Measurements from ENCODE around the gene ULK3.

The ULK3 gene

DNA sequence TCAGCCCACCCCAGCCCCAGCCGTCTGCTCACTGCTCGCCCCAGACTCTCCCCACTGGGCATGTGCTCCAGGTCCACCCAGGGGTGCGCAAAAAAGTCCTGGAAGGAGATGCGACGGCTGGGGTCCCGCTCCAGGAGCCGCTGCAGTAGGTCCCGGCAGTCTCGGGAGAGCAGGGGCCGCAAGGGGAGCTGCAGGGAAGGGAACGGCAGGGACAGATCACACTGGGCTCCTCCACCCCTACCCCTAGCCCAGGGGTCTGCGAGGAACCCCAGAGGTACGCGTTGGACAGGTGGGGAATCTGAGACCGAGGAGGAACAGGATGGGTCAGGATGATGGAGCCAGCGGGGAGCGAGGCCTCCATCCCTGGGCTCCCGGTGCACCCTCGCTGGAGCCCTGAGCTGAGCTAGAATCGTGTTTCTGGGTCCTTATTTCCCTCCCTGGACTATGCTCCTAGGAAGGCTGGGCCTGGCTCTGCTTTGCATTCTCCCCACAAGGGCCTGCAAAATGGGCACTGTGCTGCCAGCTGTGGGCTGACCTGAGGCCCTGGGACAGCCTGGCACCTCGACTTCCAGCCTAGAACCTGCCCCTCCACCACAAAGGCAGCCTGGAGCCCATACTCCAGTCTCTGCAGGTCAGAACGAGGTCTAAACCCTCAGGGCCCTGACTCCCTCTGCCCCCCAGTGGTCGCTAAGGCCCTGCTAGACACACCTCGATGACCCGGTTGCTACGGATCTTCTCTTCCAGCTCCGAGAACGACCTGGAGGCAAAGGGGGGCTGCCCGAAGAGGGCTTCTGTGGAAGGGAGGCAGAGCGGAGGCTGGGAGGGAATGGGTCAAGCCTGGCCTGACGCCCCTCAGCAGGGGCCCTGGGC, 3.2 kb downstream of the ULK3 start:
- no peak for DNase-seq

DNA sequence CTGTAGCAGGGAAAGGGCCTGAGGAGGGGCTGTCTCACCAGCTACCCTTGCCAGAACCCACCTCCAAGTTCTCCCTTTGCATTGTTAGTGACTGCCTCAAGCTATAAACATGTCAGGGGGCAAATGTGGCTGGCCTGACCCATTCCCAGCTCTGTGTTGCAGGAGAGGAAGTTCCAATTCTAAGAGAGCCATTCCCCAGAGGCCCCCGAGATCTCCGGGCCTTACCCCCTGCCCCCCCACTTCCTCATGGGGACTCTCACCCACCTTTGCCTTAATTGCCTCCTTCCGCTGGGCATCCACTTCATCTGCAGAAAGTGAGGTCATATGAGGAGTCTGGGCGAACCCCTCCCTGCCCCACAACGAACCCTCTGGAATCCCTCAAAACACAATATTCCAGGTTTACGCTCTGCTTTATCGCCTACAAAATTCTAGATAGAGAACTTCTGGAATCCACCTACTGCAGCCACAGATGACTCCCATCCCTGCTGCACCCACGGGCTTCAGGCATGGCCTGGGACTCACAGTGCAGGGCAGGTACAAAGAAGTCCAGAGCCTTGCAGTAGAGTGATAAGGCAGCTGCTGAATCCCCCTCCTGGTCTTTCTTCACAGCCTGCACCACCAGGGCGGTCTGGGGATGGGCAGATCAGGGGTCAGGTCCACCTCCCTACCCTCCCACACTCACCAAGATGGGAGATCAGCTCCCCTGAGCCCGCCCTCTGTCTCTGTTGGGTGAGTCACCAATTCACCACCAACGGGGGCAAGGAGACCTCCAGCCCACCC, 4.0 kb downstream of the ULK3 start:
- DNase-seq = no peak

DNA sequence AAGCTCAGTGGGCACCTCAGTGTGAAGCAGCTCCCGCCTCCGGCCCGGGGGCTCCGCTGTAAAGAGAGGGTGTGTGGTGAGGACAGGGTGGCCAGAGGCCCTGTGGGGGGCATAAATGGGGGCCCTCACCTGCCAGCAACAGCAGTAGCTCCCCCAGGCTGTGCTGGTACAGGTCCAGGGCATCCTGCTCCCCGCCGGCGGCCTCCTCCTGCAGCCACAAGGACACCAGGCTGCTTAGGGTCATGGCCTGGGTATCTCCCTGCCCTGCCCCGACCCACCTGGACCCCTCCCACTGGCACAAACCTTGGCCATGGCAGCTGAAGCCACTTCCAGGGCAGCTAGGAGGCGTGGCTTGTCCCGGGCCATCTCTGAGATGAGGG, 4.8 kb downstream of the ULK3 start:
- no peak for DNase-seq

DNA sequence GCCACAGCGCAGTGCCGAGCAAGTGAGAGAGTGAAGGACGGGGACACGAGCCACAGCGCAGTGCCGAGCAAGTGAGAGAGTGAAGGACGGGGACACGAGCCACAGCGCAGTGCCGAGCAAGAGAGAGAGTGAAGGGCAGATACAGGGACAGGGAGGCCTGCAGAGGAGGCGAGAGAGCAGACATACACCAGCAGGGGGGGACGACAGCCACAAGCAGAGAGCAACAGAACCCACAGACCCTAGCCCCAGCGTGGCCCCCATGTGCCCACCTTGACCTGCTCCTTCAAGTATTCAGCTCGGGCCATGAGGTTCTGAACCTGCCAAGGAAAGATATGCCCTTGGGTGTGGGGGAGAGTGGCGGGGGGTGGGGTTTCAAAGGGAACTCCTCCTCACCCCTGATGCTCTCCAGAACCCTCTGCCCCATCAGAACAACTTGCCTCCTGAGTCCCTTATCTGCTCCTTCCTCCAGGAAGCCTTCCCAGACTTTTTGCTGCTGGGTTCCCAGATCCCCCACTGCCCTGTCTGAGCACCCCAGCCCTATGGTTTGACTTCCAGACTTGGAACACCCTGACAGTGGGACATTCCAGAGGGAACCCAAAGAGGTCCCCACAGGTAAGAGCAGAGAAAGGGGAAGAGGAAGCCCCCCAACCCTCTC, 5.3 kb downstream of the ULK3 start:
- no peak for DNase-seq

DNA sequence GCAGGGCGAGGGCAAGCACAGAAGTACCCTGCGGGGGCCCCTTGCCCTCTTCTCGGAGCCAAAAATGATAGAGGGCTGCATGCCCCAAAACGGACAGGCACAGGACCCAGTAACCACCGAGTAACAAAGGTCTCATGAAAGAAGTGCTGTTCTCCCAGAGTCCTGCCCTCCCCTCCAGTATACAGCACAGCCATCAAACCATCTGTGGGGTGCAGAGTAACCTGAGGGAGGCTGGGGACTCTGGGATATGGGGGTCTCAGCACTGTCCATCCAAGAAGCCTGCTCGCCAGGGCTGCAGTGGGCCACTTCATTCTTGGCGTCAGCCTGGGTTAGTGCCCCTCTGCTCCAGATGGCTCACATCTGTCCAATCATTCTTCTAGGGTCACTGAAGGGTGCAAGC, 6.1 kb downstream of the ULK3 start:
- DNase-seq = no peak

DNA sequence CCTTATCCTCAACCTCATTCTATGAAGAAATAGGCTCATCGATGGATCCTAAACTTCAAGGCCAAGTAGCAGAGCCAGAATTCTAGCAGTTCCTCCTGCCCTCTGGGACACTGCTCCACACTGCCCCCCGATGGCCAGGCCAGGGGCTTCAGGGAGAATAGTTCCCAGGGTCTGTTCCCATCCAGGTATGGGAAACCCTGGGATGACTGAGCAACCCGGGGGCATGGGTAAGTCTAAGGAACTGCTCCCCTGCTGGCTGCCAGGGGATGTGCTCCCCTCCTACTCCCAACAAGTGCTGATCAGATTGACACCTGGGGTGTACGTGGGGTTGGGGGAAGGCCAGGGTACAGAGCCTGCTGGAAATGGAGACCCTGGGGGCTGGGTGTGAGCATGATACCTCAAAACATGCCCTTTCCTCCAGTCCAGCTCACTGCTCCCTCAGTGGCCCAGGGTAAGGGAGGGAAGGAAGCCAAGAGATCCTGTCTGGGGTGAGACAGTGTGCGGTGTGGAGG, 7.6 kb downstream of the ULK3 start:
- no peak for DNase-seq

DNA sequence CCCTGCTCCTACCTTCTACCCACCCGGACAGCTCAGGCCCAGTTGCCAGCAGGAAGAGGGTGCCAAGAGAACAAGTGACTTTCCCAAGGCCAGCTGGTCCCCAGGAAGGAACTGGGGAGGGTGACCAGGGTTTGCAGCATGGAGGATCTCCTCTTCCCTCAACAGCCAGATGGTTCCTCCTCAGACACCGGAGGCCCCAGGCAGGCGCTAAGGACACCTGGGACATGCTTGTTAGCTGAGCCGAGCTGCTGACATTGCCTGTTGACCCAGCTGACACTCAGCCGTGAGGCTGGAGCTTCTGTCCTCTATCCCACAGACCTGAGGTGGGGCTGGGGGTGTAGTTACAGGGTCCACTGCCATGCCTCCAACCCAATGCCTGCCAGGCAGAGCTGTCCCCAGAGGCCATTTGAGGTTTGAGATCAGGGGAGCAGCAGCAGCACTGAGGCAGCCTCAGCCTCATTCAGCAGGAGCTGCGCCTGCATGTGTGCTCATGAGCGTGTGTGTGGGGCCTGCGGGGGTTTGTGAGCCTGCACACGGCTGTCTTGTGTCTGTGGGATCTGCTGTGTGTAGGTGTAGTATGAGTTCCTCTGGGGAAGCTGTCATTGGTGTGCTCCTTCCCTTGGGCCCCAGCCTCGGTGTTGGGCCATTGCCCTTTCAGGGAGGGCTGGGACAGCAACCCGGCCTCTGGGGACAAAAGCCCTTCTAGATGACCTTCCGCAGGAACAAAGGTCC, 9.4 kb downstream of the ULK3 start:
- DNase-seq = no peak

DNA sequence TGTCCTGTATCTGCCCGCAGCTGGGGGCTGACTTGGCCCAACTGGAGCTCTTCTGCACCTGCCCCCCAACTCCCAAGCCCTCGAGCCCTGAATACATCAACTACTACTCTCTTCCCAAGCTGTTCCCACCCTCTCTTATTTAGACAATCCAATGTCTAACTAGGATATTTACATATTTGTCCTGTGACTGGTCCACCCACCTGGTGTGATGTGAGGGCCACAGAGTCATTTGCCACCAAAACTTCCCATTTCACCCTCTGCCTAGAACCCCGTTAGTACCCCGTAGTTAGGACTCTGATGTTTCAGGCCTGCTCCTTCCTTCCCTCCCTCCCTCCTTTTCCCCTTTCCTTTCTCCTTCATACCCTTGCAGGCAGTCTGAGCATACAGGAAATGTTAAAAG, 10.1 kb downstream of the ULK3 start:
- DNase-seq = no peak

DNA sequence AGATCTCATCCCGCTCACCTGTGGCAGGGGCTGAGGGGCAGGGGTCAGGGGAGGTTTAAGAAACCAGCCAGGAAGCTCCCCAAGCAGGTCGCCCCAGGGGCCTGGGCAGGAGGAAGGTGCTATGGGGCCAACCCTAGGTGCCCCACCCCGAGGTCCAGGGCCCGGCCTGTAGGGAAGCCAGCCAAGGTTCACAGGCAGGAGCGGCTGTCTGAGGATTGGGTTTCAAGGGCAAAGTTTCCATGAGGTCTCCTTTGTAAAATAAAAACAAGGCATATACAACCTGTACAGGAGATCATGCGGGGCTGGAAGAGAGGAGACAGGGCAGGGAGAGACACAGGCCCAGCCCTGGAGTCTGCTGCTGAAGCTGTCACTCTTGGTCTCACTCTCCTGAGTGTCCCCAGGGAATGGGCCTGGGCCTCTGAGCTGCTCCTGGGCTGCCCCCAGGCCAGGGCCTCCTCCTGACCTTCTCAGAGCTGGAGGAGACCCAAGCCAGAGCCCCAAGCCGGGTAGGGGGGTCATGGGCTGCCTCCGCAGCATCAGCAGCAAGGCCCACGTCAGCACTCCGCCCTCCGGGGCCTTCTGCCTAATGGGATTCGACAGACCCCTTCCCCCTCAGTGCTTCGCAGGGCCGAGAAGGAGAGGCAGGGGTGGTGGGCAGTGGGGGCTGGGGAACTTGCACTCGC, 11.0 kb downstream of the ULK3 start:
- DNase-seq = no peak

DNA sequence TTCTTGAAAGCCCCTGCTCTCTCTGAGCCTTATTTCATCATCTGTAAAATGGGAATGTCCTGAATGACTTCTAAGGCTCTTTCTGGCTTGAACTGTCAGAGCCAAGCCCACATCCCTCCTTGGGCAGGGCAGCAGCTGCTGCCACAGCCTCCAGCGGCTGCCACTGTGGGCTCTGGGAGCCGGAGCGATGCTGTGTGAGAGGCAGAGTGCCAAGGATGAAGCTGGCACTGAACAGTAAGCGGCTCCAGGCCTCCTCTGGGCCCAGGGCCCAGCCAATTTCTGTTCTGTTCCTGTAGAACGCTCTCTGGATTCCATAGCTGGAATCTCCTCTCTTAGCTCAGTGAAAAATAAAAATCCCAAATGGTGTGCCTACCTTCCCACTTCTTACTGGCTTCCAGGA, 12.1 kb downstream of the ULK3 start:
- DNase-seq = no peak

DNA sequence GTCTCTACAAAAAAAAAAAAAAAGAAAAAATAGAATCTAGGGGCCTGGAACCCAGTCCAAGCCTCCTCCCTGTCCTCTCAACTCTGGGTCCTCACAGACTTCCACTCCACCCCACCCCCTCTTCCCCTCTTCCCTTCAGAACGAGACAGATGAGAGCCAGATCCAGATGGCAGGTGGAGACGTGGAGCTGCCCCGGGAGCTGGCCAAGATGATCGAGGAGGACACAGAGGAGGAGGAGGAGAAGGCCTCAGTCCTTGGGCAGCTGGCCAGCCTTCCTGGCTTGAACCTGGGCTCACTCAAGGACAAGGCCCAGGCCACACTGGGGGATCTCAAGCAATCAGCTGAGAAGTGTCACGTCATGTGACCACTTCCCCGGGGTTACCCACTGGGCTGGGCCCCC, 13.0 kb downstream of the ULK3 start:
- no peak for DNase-seq

DNA sequence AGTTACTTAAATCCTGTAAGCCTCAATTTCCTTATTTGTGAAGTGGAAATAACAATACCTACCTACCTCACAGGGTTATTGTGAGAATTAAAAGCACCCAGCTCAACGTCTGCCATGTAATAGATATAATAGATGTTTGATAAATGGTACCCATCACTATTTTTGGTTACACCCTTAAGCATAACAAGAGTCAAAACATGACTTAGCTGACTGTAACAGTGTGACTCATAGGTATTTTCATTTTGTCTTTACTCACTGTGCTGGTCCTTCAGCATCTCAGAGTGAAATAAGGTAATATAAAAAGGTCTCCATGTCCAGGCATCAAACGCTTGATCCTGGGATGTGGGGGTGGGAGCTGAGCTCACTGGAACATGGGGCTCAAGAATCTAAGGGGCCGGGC, 13.5 kb downstream of the ULK3 start:
- no peak for DNase-seq

DNA sequence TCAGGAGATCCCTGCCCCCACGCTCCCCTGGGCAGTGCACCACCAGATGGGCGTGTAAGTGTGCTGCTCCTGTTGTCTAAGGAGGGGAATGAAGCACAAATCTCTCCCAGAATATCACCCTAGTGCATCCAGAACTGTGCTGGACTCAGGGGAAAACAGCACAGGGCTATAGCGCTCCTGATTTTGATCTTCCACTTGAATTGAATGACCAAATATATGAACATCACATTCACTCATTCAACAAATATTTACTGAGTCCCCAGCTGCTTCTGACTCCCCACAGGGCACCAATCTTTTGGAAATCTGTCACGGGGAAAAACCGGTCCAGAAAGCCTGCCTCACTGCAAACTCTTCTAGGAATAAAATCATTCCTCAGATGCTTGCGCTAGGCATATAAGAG, 14.1 kb downstream of the ULK3 start:
- DNase-seq = no peak

DNA sequence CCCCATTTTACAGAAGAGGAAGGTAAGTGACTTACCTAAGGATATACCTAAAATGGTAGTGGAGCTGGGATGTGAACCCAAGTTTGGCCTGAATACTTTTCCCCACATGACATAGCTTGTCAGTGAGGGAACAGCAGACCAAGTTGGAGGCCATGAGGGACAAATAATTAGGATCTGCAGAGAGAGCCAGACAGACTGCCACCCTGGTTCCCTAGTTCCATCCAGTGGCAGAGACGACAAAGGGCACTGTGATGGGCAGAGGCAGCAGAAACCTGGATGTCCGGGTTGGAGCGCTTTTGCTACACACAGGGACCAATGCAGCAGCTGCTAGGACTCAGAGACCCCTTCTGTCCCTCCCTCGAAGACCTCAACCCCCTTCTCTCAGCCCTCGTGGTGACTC, 15.3 kb downstream of the ULK3 start:
- DNase-seq = no peak

DNA sequence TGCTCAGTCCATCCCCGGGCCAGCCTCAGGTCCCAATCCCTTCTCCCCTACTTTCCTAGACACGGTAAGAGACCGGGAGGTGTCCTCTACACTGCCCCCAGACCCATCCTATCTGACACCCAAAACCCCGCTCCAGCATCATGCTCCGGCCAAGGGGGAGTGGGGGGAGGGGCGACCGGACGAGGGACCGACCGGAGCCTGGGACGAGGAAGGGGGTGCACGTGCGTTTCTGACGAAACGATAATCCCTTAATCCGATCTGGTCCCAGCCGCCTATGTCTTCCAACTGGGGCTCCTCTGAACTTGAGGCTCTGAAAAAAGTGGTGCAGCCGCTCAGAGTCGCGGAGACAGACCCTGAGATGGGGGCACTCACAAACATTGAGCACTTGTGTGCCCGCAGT, 16.0 kb downstream of the ULK3 start:
- DNase-seq = no peak

DNA sequence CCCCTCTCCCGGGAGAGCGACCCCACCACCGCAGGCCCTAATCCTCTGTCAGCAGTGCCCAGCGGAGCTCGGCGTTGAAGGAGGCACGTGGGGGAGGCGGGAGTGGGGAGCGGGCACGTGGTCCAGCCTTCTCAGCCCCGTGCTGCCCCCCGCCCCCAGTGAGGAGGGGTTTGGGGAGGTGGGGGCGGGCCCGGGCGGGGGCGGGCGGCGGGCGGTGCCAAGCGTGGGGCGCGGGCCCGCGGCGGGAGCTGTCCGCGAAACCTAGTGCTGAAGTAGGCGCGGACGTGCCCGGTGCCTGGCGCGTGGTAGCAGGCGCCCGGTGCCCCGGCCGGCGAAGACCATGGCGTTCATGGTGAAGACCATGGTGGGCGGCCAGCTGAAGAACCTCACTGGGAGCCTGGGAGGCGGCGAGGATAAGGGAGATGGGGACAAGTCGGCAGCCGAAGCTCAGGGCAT, 16.6 kb downstream of the ULK3 start, which contains the start of gene CPLX3:
Gene CPLX3 (plus strand): TSS at position 264 of the 456 bp plus-strand sequence. CDS start 77 bp downstream, at position 341.
- no peak for DNase-seq

DNA sequence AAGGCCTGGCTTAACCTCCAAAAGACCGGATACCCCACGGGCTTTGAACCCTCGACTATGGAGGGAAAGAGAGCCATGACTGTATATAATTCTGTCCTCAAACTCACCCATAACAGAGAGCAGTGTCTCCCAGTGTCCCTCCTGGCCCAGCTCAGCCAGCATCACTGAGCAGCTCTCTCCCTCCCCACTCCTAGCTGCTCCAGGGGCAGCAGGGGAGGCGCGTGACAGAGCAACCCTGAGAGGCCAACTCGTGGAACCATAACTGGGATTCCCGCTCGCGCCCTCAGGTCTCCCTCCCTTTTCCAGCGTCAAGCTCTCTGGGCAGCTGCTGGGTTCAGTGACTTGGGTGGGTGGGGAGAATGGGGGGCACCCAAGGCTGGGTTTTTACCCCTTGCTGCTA, 17.1 kb downstream of the ULK3 start:
- no peak for DNase-seq

DNA sequence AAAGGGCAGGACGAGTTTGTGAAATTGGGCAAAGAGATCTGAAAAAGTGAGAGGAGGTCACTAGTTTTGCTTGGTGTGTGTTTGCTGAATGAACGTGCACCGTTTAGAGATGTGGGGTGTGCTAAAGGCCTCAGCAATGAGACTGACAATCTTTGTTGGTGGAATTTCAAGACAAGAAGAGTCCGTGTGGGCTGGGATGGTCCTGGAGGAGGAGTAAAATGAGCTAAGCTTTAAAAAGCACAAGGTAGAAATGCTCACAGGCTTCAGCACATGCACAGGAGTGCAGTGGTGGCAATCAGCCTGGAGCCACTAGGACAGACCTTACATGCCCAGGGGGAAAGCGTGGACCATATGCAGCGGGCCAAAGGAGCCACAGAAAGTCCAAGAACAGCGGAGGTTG, 18.0 kb downstream of the ULK3 start:
- DNase-seq = no peak

DNA sequence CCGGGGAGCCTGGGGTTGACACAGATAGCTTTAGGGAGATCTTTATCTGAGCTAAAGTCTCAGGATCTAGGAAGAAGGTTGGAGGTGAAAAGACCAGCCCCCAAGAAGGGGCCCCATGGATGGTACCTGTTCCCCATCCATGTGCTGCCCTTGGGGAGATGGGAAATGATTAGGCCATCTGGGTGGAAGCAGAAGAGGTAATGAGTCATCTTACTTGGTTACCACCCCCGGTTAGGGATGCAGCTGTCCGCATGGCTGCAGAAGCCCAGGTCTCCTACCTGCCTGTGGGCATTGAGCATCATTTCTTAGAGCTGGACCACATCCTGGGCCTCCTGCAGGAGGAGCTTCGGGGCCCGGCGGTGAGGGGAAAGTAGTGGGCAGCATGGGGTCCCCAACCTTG, 19.6 kb downstream of the ULK3 start:
- no peak for DNase-seq

DNA sequence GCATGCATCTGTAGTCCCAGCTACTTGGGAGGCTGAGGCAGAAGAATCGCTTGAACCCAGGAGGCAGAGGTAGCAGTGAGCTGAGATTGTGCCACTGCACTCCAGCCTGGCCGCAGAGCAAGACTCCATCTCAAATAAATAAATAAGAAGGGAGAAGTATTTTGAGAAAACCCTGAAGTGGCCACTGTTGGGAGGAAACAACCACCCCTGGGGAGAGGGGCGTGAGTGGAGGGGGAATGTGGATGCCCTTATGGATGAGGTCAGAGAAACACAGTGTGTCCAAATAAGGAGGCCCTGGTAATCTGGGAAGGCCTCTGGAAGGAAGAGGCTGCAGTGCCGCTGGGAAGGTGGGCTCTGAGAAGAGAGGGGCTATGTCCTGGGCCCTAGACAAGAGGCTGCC, 20.7 kb downstream of the ULK3 start:
- DNase-seq = no peak

DNA sequence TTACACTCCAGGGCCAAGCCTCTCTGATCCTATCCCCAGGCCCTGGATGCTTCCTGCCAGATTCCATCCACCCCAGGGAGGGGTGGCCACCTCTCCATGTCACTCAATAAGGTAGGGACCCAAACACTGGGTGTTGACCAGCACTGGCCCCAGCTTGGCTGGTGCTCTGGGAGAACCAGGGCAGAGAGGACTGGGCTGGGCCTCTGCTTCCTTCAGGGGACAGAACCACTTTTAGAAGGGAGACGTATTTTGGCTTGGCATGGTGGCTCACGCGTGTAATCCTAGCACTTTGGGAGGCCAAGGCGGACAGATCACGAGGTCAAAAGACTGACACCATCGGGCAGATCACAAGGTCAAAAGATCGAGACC, 21.2 kb downstream of the ULK3 start:
- DNase-seq = no peak

DNA sequence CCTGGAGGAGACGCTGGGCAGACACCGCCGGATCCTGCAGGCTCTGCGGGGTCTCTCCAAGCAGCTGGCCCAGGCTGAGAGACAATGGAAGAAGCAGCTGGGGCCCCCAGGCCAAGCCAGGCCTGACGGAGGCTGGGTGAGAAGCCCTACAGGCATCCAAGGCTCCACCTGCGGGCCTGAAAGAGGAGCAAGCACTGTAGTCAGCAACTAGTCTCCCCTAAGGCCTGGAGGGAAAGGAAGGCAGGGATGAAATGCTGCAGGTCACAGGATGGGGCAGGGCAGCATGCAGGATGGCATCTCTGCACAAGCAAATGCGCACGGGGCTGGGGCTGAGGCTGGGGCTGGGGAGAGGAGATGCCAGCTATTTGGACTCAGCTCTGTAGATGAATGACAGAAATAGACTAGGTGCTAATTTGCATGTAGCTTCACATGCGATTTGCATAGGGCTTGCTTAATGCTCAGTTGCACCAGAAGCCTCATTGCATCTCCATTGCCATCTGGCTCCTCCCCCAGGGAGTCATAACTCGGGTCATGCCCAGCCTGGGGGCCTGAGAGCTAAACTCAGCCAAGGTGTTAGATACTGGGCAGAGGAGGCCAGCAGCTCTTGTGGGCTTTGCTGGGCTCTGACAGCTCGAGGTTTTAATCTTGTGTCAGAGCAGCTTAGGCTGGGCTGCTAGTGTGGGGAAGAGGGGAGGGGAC, 21.7 kb downstream of the ULK3 start:
- DNase-seq = no peak

All from SIG-M5 (cell line).